ENCODE results near the gene SGTA.

DNA sequence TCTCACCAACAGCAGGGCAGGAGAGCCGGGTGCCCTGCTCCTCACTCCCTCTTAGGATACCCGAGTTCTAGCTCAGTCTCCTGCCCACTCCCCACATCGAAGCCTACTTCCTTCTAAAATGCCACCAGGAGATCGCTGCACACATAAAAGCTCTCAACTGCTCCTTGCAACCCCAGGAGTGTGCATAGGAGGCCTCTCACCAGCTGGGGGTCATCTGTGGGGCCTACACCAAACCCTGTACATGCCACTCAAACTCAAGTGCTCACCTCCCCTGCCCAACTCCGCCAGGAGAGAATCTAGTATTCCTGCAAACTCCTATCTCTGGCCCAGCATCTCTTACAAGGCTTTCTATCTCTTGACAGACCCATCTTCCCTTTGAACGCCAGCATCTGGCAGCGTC, 2.8 kb downstream of the SGTA start:
- TF ChIP-seq, protein P1, sequence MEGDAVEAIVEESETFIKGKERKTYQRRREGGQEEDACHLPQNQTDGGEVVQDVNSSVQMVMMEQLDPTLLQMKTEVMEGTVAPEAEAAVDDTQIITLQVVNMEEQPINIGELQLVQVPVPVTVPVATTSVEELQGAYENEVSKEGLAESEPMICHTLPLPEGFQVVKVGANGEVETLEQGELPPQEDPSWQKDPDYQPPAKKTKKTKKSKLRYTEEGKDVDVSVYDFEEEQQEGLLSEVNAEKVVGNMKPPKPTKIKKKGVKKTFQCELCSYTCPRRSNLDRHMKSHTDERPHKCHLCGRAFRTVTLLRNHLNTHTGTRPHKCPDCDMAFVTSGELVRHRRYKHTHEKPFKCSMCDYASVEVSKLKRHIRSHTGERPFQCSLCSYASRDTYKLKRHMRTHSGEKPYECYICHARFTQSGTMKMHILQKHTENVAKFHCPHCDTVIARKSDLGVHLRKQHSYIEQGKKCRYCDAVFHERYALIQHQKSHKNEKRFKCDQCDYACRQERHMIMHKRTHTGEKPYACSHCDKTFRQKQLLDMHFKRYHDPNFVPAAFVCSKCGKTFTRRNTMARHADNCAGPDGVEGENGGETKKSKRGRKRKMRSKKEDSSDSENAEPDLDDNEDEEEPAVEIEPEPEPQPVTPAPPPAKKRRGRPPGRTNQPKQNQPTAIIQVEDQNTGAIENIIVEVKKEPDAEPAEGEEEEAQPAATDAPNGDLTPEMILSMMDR (IDR thresholded peaks at IDR 0.05) = no peak
- no peak for TF ChIP-seq POLR2A (IDR thresholded peaks at IDR 0.05)
